Esophagus squamous epithelium (tissue), 4 donors: ENCODE results near the gene CHKB.
"Not testable (repeated sequence)": the region's sequence is repeated elsewhere in the genome, so short reads cannot be mapped to it uniquely, and the experiment has no call there.

Experiments
- CTCF ChIP-seq, 6 experiments: fragments of 450-650 bp in 4 of 6; fragments of 200-600 bp in 2 of 6; sonication (generic) in 2 of 6; IDR thresholded peaks; one replicate each; pipeline ENCODE4 v1.5.1; 2016 to 2019; ENCODE audit warnings: antibody characterized with exemption in 6 of 6, mild to moderate bottlenecking in 4 of 6, moderate library complexity in 4 of 6
- POLR2A ChIP-seq, 4 donors: fragments of 450-650 bp; IDR thresholded peaks; one replicate each; pipeline ENCODE4 v1.6.1; 2017; ENCODE audit warnings: antibody characterized with exemption in 4 of 4, mild to moderate bottlenecking in 4 of 4, moderate library complexity in 3 of 4

- not testable (repeated sequence) for TF ChIP-seq CTCF, POLR2A (IDR thresholded peaks at IDR 0.05)
Measured at GRCh38 chr22:50614296-50614695, 31.6 kb upstream of the CHKB start.
